DMS153 treated with DMSO at 0.1 percent for 48 hours (cell line): ENCODE measurements around the gene NOTO.
"Not testable (repeated sequence)": the region's sequence is repeated elsewhere in the genome, so short reads cannot be mapped to it uniquely, and the experiment has no call there.

Source experiments
- DNase-seq: peaks from one replicate; lab custom pipeline; 2025; ENCODE audit not compliant: unreplicated experiment; lab: John Stamatoyannopoulos, UW

The NOTO gene

GRCh38 chr2:73202156-73203054, at the start of gene NOTO:
TSS of gene NOTO (plus strand) at chr2:73202574. CDS start at chr2:73202667, 93 bp downstream.
- no peak for DNase-seq

GRCh38 chr2:73156539-73157124, 45.7 kb upstream of the NOTO start:
- DNase-seq = peak; percentile 22

- DNase-seq = no peak
Measured at GRCh38 chr2:73162856-73163391, 39.5 kb upstream of the NOTO start.

GRCh38 chr2:73163483-73164367, 38.6 kb upstream of the NOTO start:
- peak; percentile 31 for DNase-seq

- not testable (repeated sequence) for DNase-seq
Measured at GRCh38 chr2:73165978-73166377, 36.4 kb upstream of the NOTO start.

- DNase-seq = not testable (repeated sequence)
Measured at GRCh38 chr2:73166813-73167212, 35.6 kb upstream of the NOTO start.

GRCh38 chr2:73168348-73168747, 34.0 kb upstream of the NOTO start:
- not testable (repeated sequence) for DNase-seq

- DNase-seq = not testable (repeated sequence)
Measured at GRCh38 chr2:73170341-73170740, 32.0 kb upstream of the NOTO start.

GRCh38 chr2:73172963-73173362, 29.4 kb upstream of the NOTO start:
- no peak for DNase-seq

- no peak for DNase-seq
Measured at GRCh38 chr2:73173781-73174180, 28.6 kb upstream of the NOTO start.

- DNase-seq = no peak
Measured at GRCh38 chr2:73174244-73174643, 28.1 kb upstream of the NOTO start.

- no peak for DNase-seq
Measured at GRCh38 chr2:73174941-73175662, 27.3 kb upstream of the NOTO start.

GRCh38 chr2:73175663-73176204, 26.6 kb upstream of the NOTO start:
- DNase-seq = peak; percentile 28

GRCh38 chr2:73176205-73176880, 26.0 kb upstream of the NOTO start:
- DNase-seq = peak; percentile 4

- DNase-seq = peak; percentile 80
Measured at GRCh38 chr2:73176881-73177644, 25.3 kb upstream of the NOTO start.

- DNase-seq = no peak
Measured at GRCh38 chr2:73177645-73178255, 24.6 kb upstream of the NOTO start.

GRCh38 chr2:73185965-73186364, 16.4 kb upstream of the NOTO start:
- no peak for DNase-seq

- DNase-seq = no peak
Measured at GRCh38 chr2:73187549-73187948, 14.8 kb upstream of the NOTO start.
